H9 (cell line): ENCODE data around the gene ARID4A. TPM values are rescaled to one million over a fixed set of nuclear protein-coding genes. Genes with fewer than 3 reads are reported as not detected.

Experiments used
- DNase-seq: peaks from one replicate; pipeline ENCODE4 v3.0.0-alpha.2; 2017
- H2AFZ ChIP-seq: one replicate; pipeline ENCODE4 v1.6.1; 2013; ENCODE audit warnings: mild to moderate bottlenecking, low read length, control low read depth, moderate library complexity
- H2AK5ac ChIP-seq: 2 replicates; pipeline ENCODE4 v1.6.1; 2013; ENCODE audit warnings: low read length, control low read depth, mixed read lengths; ENCODE audit not compliant: insufficient read length
- H2BK120ac ChIP-seq: one replicate; pipeline ENCODE4 v1.6.1; 2013; ENCODE audit warnings: low read depth, mild to moderate bottlenecking, low read length, control low read depth, inconsistent platforms; ENCODE audit not compliant: poor library complexity, severe bottlenecking
- H2BK12ac ChIP-seq: 2 replicates; pipeline ENCODE4 v1.6.1; 2013; ENCODE audit warnings: low read length, control low read depth, mixed read lengths, low read depth; ENCODE audit not compliant: insufficient read length
- H2BK15ac ChIP-seq: 2 replicates; pipeline ENCODE4 v1.6.1; 2013; ENCODE audit warnings: low read depth, low read length, control low read depth
- H2BK20ac ChIP-seq: one replicate; pipeline ENCODE4 v1.6.1; 2013; ENCODE audit warnings: low read depth, mild to moderate bottlenecking, low read length, control low read depth, inconsistent platforms; ENCODE audit not compliant: poor library complexity, severe bottlenecking
- H2BK5ac ChIP-seq: 2 replicates; pipeline ENCODE4 v1.6.1; 2013; ENCODE audit warnings: low read length, control low read depth, mixed read lengths; ENCODE audit not compliant: insufficient read length
- H3K14ac ChIP-seq: 2 replicates; pipeline ENCODE4 v1.6.1; 2013; ENCODE audit warnings: low read length, control low read depth; ENCODE audit not compliant: insufficient read depth
- H3K18ac ChIP-seq: 2 replicates; pipeline ENCODE4 v1.6.1; 2013; ENCODE audit warnings: low read depth, mild to moderate bottlenecking, mixed read lengths, low read length, control low read depth; ENCODE audit not compliant: insufficient read length
- H3K23ac ChIP-seq: 2 replicates; pipeline ENCODE4 v1.6.1; 2013; ENCODE audit warnings: low read length, control low read depth, mixed read lengths, low read depth; ENCODE audit not compliant: insufficient read length
- H3K23me2 ChIP-seq: 2 replicates; pipeline ENCODE4 v1.6.1; 2013; ENCODE audit warnings: low read depth, mild to moderate bottlenecking, mixed read lengths, low read length, control low read depth; ENCODE audit not compliant: insufficient read length, poor library complexity, severe bottlenecking
- H3K27ac ChIP-seq: 2 replicates; pipeline ENCODE4 v1.5.1; 2013; ENCODE audit warnings: low read length, control low read depth, mixed read lengths, low read depth; ENCODE audit not compliant: insufficient read length
- H3K27me3 ChIP-seq: 2 replicates; pipeline ENCODE4 v1.6.1; 2013; ENCODE audit warnings: low read length, control low read depth, inconsistent platforms; ENCODE audit not compliant: insufficient read depth
- H3K4ac ChIP-seq: 2 replicates; pipeline ENCODE4 v1.6.1; 2013; ENCODE audit warnings: low read depth, mild to moderate bottlenecking, control low read depth, inconsistent platforms, low read length, moderate library complexity
- H3K4me1 ChIP-seq: 2 replicates; pipeline ENCODE4 v1.6.1; 2013; ENCODE audit warnings: low read length, control low read depth, inconsistent platforms; ENCODE audit not compliant: insufficient read depth
- H3K4me2 ChIP-seq: 2 replicates; pipeline ENCODE4 v1.6.1; 2013; ENCODE audit warnings: low read length, control low read depth, mixed read lengths; ENCODE audit not compliant: insufficient read length, insufficient read depth
- H3K56ac ChIP-seq: 2 replicates; pipeline ENCODE4 v1.6.1; 2013; ENCODE audit warnings: low read depth, mild to moderate bottlenecking, mixed read lengths, low read length, control low read depth; ENCODE audit not compliant: insufficient read length
- H3K79me1 ChIP-seq: 2 replicates; pipeline ENCODE4 v1.6.1; 2013; ENCODE audit warnings: low read depth, mild to moderate bottlenecking, moderate library complexity, low read length, control low read depth, inconsistent platforms; ENCODE audit not compliant: insufficient read depth, poor library complexity, severe bottlenecking
- H3K79me2 ChIP-seq: 2 replicates; pipeline ENCODE4 v1.6.1; 2013; ENCODE audit warnings: low read length, control low read depth, inconsistent platforms; ENCODE audit not compliant: insufficient read depth
- H3K9ac ChIP-seq: 2 replicates; pipeline ENCODE4 v1.6.1; 2013; ENCODE audit warnings: low read length, control low read depth, mixed read lengths; ENCODE audit not compliant: insufficient read length; ENCODE audit errors: extremely low read depth
- H3K9me3 ChIP-seq: one replicate; pipeline ENCODE4 v1.6.1; 2013; ENCODE audit warnings: low read depth, low read length, inconsistent platforms; ENCODE audit not compliant: control insufficient read depth
- H3T11ph ChIP-seq: one replicate; pipeline ENCODE4 v1.6.1; 2013; ENCODE audit warnings: mild to moderate bottlenecking, low read length, control low read depth, inconsistent platforms
- H4K20me1 ChIP-seq: one replicate; pipeline ENCODE4 v1.6.1; 2013; ENCODE audit not compliant: control insufficient read depth, insufficient read length, insufficient read depth
- H4K5ac ChIP-seq: 2 replicates; pipeline ENCODE4 v1.6.1; 2013; ENCODE audit warnings: low read depth, mild to moderate bottlenecking, mixed read lengths, low read length, control low read depth; ENCODE audit not compliant: insufficient read length
- H4K8ac ChIP-seq: replicated peaks from 2 replicates; pipeline ENCODE4 v1.6.1; 2013; ENCODE audit warnings: low read length, control low read depth, mixed read lengths, low read depth; ENCODE audit not compliant: insufficient read length
- H4K91ac ChIP-seq: 2 replicates; pipeline ENCODE4 v1.6.1; 2013; ENCODE audit warnings: low read depth, mild to moderate bottlenecking, moderate library complexity, mixed read lengths, low read length, control low read depth; ENCODE audit not compliant: insufficient read length
- H3K27ac Mint-ChIP-seq, 3 experiments: 2 replicates in 2 of 3; 3 replicates in 1 of 3; pipeline ENCODE4 v1.8.0; 2020 to 2021; ENCODE audit warnings: mixed read lengths in 3 of 3, mild to moderate bottlenecking in 1 of 3, moderate library complexity in 1 of 3
- H3K27me3 Mint-ChIP-seq: 2 replicates; pipeline ENCODE4 v1.8.0; 2021; ENCODE audit warnings: low read depth, mild to moderate bottlenecking, moderate library complexity, mixed read lengths
- H3K36me3 Mint-ChIP-seq, 3 experiments: 2 replicates in 2 of 3; 3 replicates in 1 of 3; pipeline ENCODE4 v1.8.0; 2020 to 2021; ENCODE audit warnings: low read depth in 3 of 3, mixed read lengths in 3 of 3; ENCODE audit not compliant: insufficient read depth in 1 of 3
- H3K4me1 Mint-ChIP-seq, 2 experiments: 2 replicates each; pipeline ENCODE4 v1.8.0; 2020; ENCODE audit warnings: mixed read lengths in 2 of 2
- H3K4me3 Mint-ChIP-seq, 2 experiments: 2 replicates in 1 of 2; 3 replicates in 1 of 2; pipeline ENCODE4 v1.8.0; 2020 to 2021; ENCODE audit warnings: mild to moderate bottlenecking in 2 of 2, mixed read lengths in 2 of 2, moderate library complexity in 1 of 2
- H3K9me3 Mint-ChIP-seq, 2 experiments: 2 replicates in 1 of 2; 3 replicates in 1 of 2; pipeline ENCODE4 v1.8.0; 2020; ENCODE audit warnings: mild to moderate bottlenecking in 2 of 2, mixed read lengths in 2 of 2, moderate library complexity in 1 of 2
- CTCF ChIP-seq: fragments of 200-600 bp; sonication (generic); conservative IDR thresholded peaks from 3 replicates; pipeline ENCODE4 v1.8.0; 2021; ENCODE audit warnings: antibody characterized with exemption, mild to moderate bottlenecking
- WGBS: extraction: QIAGEN DNeasy Blood & Tissue Kit; methylation state at CpG from one replicate; pipeline ENCODE4 v1.1.7; 2013; ENCODE audit warnings: missing lambda C conversion rate, low lambda C conversion rate, mixed read lengths; ENCODE audit not compliant: insufficient read length; ENCODE audit errors: extremely low coverage; 5-methylcytosine and 5-hydroxymethylcytosine counted together
- total RNA-seq: library from RNA; stranded (reverse); gene quantifications from 2 replicates; pipeline ENCODE4 v1.2.1, GENCODE V29; 2021

The ARID4A gene
- total RNA-seq, 1 experiment from 2014 or later: 13.2 TPM

GRCh38 chr14:58275527-58276190 lies 22.7 kb upstream of the ARID4A start:
- H3K4ac ChIP-seq: no peak overlapping the region
- no peak overlapping the region for H3K14ac ChIP-seq
- H2BK5ac ChIP-seq: no peak overlapping the region
- no peak overlapping the region for H2BK12ac ChIP-seq
- H3T11ph ChIP-seq: no peak overlapping the region
- H3K9ac ChIP-seq: no peak overlapping the region
- H4K91ac ChIP-seq: no peak overlapping the region
- H3K23me2 ChIP-seq: no peaks in the 10 kb centered on the region
- H3K27ac ChIP-seq: no peak overlapping the region
- H3K4me1 Mint-ChIP-seq: no peaks in the 10 kb centered on the region
- no peak overlapping the region for H2BK15ac ChIP-seq
- DNase-seq: no peak
- no peak overlapping the region for H4K8ac ChIP-seq
- H2BK120ac ChIP-seq: no peak overlapping the region
- H3K4me1 ChIP-seq: no peaks in the 10 kb centered on the region
- H2BK20ac ChIP-seq: no peak overlapping the region
- H3K27me3 ChIP-seq: no peaks in the 10 kb centered on the region
- no peak overlapping the region for H3K4me2 ChIP-seq
- H3K27ac Mint-ChIP-seq: peak overlapping the region in 1 of 3 experiments; percentile 79; a peak in 2 of 7 replicates
- H4K20me1 ChIP-seq: no peaks in the 10 kb centered on the region
- H2AFZ ChIP-seq: no peak overlapping the region
- peaks cover 6% of the 10 kb centered on the region for H3K79me1 ChIP-seq
- no peaks in the 10 kb centered on the region for H3K27me3 Mint-ChIP-seq
- no peaks in the 10 kb centered on the region for H3K9me3 ChIP-seq
- WGBS: no CpG with 5 or more reads among the region's 2 CpGs
- no peak overlapping the region for H3K23ac ChIP-seq
- no peak overlapping the region for H3K56ac ChIP-seq
- no peak for TF ChIP-seq CTCF
- H3K4me3 Mint-ChIP-seq: no peak overlapping the region
- H3K79me2 ChIP-seq: no peaks in the 10 kb centered on the region
- H2AK5ac ChIP-seq: no peak overlapping the region
- H3K18ac ChIP-seq: no peak overlapping the region
- peaks cover 15 to 63% (median 53%) of the 10 kb centered on the region in 3 experiments; a peak in 6 of 7 replicates for H3K36me3 Mint-ChIP-seq
- H4K5ac ChIP-seq: no peak overlapping the region
- H3K9me3 Mint-ChIP-seq: no peaks in the 10 kb centered on the region
